ENCODE measurements around the gene GRWD1.
"Not testable (repeated sequence)": the region's sequence is repeated elsewhere in the genome, so short reads cannot be mapped to it uniquely, and the experiment has no call there.

The GRWD1 gene

DNA sequence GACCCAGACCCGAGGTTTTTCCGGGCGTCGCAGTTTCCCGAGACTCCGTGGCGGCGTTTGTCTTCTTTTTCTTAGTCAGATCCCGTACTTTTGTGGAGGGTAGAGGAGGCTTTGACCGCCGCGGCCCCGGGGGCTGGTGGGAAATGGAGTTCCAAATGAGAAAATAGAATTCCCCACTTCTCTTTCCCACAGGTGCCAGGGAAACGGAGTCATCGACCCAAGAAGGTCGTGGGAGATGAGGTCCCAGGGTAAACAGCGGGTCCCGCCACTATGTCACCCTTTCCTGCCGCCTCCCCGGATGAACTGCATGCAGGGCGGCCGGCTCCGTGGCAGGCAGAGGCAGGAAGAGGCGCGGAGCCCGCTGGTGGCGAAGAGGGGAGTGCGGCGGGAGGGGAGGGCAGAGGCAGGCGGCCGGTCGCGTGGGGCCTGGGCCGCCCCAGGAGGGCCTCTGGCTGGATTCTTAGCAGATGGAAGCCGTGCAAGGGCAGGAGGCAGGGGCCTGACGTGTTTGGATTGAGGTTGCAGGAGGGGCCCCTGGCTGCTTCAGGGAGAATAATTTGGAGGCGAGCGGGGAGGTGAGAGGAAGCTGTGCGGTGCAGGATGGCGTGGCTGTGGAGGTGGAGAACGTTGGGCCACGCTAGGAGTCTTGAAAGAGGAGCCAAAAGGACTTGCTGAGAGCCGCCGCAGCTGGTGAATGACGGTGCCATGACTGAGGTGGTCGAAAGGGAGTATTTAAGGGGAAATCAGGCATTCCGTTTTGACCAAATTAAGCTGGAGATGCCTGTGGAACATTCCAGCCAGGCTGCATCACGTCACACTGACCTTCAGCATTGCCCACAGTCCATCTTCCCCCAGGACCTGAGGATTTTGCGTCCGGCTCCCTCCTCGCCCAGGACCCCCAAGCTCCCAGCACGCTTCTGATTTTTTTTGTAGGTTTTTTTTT, 35.0 kb downstream of the GRWD1 start:
- no peak for DNase-seq

DNA sequence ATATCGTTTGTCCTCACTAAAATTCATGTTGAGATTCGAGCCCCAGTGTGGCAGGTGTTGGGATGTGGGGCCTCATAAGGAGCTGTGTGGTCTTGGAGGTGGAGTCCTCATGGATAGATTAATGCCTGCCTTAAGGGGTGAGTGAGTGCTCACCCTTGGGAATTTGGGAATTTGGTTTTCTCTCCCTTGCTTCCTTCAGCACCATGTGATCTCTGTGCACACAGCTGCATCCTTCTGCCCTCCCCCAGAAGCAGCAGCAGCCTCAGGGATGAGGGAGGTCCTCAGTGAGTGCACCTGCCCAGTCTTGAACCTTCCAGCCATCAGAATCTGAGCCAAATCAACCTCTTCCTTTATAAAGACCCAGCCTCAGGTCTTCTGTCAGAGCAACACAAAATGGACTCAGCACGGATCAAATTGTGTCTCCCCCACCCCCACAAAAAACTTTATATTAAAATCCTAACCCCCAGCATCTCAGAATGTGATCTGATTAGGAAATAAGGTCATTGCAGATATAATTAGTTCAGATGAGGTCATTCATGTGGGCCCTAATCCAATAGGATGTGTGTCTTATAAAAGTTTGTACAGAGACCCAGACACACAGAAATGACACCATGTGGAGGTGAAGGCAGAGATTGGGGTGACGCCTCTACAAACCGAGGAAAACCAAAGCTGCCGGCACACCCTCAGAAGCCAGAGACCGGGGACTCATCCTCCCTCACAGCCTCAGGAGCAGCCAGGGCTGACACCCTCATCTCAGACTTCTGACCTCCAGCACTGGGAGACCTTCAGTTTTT, 36.3 kb downstream of the GRWD1 start:
- no peak for DNase-seq

- no peak for DNase-seq
These were observed 37.5 kb downstream of the GRWD1 start for GRCh38 chr19:48483301-48483700.

DNA sequence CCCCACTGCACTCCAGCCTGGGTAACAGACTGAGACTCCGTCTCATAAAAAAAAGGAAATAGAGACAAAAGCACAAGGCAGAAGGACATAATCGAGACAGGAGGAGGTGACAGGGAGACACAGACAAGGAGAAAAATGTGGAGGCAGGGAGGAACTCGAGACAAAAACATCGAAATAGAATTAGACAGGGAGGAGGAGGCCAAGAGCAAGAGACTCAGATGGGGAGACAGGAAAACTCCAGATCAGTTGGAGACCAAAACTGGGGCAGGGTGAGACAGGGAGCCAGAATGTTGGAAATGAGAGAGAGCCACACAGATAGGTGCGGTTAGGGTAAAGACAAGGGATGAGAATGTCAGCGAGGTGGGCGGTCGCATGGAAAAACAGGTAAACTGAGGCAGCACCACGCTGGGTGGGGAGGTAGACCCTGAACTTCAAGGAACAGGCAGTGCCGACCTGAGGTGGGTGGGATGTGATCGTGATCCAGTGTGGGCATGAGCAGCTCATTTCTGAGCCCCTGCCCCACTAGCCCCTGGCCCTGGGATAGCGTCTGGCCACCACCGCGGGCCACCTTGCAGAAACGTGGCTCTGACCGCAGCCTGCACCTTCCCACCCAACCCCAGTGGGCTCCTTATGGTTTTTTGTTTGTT, 38.6 kb downstream of the GRWD1 start:
- no peak for DNase-seq

DNA sequence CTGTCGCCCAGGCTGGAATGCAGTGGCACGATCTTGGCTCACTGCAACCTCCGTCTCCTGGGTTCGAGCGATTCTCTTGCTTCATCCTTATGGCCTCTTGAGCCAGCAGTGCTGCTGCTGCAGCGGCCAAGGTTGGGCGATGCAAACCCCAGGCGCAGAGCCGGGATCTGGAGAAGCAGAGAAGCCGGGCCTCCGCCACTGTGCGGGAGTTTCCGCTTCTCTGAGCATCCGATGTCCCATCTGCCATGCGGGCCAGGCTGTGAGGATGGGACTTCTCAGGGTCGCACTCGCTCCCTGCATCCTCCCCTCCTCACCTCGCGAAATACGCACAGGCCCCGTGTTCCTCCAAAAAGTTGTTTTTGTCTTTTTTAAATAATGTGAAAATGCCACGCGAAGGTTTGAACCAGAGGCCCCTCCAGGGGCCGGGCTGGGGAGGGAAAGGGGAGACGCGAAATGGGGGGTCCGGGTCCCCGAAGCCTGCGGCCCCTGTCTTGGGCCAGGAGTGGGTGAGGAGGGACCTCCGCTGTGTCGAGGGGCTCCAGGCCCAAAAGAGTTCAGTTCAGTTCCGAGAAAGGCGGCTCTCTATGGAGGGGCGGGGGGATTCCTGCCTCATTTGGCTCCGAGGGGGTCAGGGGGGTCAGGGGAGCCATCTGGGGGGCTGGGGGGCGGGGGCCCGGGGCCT, 39.3 kb downstream of the GRWD1 start:
- DNase-seq, result no peak

DNA sequence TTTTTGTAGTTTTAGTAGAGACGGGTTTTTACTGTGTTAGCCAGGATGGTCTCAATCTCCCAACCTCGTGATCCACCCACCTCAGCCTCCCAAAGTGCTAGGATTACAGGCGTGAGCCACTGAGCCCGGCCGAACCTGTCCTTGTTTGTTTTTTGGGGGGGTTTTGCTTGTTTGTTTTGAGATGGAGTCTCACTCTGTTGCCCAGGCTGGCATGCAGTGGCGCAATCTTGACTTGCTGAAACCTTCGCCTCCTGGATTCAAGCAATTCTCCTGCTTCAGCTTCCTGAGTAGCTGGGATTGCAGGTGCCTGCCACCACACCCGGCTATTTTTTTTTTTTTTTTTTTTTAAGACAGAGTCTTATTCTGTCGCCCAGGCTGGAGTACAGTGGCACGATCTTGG, 40.9 kb downstream of the GRWD1 start:
- DNase-seq, result not testable (repeated sequence)

GRCh38 chr19:48487544-48487943, 41.8 kb downstream of the GRWD1 start:
- DNase-seq, result no peak

- no peak for DNase-seq
These were observed 42.2 kb downstream of the GRWD1 start for GRCh38 chr19:48487948-48488347.

- DNase-seq, result not testable (repeated sequence)
These were observed 42.7 kb downstream of the GRWD1 start for GRCh38 chr19:48488478-48488877.

GRCh38 chr19:48489608-48490216, 43.9 kb downstream of the GRWD1 start:
- DNase-seq, result peak; percentile 35 to 71

GRCh38 chr19:48490981-48491792, 45.4 kb downstream of the GRWD1 start:
- peak in 1 of 2 experiments; percentile 31 for DNase-seq

DNA sequence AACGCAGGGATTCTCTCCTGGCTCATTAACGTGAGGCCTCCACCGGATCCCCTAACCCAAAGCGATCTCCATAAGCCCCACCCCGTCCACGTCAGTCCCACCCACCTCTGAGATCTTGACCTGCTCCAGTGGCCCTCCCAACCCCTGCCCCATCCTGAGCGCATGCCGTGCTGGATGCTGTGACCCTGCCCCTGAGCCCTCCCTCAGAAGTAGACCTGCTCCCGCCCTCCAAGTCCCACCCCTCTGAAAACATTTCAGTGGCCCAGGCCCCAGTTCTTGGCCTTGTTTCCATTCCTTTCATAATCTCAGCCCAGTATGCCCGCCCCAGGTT, 46.0 kb downstream of the GRWD1 start:
- DNase-seq, result no peak

GRCh38 chr19:48492925-48493717, 47.3 kb downstream of the GRWD1 start:
- DNase-seq, result peak; percentile 92 to 93

- DNase-seq, result no peak
These were observed 48.1 kb downstream of the GRWD1 start for GRCh38 chr19:48493718-48494401.

DNA sequence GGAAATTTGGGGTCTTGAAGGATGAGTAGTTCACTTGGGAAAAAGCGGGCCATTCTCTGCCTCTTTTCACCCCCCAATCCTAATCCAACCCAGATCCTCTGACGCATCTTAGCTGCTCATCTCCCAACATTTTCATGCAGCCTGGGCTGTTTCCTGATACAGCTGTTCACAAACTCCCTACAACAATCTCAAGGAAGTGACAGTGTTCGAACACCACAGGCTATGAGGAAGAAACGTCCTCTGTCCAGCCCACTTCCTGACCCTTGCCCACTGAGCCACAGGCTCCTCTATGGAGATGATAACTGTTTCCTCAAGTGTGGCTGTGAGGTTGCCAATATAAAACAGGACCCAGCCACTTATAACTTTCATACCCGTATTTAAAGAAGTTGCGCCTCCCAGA, 49.6 kb downstream of the GRWD1 start:
- DNase-seq, result no peak

DNA sequence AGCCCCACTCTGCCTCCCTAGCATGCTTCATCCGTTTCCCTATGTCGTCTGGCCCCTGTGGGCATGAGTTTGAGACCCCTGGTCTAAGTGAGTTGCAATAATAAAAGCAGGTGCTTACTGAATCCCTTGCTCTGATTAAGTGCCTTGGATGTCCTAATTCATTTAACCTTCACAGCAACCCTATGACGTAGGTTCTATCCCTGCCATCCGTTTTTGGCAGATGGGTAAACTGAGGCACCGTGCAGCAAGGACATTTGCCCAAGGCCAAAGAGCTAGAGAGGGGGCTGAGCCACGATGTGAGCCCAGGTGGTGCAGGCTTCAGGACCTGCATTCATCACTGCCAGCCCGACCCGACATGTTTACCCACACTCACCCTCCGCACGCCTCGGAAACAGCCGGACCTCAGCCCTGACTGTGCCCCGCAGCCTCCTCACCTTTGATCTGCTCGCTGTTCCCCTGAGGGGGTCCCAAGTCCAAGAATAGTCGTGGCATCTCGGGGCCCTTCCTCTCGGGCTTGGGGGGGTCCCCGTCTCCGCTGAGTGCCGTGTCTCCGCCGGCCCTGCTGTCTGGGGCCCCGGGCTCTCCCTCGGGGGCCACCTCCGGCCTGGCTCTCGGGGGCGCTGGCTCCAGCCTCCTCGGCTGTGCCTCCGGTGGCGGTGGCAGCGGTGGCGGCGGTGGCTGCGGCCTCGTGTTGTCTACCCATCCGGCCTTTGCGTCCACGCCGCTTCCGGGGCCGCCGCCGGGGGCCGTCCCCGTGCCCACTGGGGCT, 51.4 kb downstream of the GRWD1 start:
- DNase-seq, result no peak

- DNase-seq, result no peak
These were observed 52.2 kb downstream of the GRWD1 start for GRCh38 chr19:48497728-48498594.

DNA sequence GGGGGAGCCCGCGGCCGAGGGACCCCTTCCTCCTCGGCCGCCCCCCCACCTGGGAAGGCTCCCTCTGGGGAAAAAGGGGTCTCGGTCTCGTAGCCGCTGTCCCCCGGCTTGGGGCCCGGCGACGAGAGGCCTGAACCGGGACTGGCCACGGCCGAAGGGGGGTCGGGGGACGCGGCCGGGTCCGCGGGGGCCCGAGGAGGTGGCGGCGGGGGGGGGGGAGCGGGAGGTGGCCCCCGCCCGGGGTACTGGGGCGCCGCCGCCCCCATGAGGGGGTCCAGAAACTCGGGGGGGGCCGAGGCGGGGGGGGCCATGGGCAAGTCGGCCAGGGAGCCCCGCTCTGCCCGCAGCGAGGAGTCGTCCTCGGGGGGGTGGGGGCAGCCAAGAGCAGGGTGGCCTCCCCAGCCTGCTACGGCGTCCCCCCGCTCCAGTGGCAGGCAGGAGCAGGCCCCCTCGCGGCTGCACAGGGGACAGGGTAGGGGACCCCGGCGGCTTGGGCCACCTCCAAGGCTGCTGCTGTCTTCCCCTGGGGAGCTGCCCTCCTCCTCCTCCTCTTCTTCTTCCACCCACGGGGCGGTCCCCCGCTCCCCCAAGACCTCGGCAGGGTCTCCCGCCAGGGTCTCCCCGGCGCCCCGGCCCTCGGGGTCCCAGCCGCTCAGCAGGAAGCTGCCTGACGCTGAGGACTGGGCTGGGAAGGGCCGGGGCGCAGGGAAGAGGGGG, 53.0 kb downstream of the GRWD1 start:
- no peak for DNase-seq

All from NCI-H1930 (cell line).